CD4-positive, alpha-beta T cell treated with Interleukin-17A for 4 hours (primary cell): ENCODE results near the gene PCTP.

Source experiments
- DNase-seq: peaks from one replicate; pipeline ENCODE4 v3.0.0-alpha.2; 2020; ENCODE audit warnings: mixed read lengths

Gene PCTP

DNA sequence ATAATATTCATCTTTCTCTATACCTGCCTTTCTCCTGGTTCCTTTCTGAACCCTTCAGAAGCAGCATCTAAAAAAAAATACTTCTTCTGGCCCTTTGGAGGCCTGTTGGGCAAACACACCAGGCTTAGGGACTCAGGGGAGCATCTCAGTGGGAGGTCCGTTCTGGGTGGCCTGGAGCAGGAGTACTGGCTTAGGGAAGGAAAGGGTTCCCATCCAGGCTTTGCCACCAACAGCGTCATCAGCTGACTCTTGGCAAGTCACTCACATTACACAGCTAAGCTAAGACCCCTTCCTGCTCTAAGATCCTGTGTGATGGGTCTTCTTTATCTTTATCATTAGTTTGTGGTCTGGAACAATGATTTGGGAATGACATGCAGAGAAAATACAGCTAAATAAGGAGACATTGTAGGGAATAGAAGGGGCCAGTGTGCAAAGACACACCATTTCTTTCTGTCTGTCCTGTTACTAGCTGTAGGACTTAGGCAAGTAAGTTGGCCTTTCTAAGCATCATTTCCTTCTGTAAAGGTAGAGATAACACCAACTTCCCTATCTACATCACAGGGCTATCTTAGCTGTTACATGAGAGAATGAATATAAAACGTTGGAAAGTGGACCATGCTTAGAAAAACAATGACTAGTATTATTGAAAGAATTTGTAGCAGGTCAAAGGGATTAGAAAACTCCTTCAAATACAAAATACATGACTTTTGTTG lies 9.9 kb downstream of the PCTP start:
- no peak for DNase-seq

DNA sequence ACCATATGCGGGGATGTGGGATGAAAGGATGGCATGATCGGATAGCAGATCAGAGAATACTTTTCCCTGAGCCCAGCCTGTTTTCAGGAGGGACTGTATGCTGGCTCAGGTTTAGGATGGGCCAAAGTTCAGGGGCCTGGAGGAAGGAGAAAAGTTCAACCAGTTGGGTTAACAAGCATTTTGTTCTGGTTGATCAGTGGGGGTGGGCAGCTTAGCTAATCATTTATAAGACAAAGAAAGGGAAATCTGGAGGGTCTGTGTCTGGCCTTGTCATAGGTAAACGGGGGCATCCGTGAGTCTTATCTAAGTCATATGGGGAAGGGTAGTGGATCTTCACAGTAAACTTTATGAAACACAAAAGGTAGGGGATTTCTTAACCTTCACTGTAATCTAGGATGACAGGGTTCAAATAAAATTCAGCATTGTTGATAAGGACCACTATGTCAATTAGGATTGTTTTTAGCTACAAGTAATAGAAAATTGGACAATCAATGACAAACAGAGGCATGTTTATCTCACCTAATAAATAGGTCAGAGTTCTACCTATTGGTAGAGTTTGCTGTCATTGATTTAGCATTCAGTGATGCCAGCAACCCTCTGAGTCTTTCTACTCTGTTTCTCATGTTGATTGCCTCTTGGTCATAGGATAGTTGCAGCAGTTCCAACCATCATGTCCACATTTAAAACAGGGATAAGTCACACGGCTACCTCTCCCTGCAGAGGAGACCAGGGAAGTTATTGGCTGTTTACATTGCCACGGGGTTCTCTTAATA lies 11.4 kb downstream of the PCTP start:
- DNase-seq: no peak

DNA sequence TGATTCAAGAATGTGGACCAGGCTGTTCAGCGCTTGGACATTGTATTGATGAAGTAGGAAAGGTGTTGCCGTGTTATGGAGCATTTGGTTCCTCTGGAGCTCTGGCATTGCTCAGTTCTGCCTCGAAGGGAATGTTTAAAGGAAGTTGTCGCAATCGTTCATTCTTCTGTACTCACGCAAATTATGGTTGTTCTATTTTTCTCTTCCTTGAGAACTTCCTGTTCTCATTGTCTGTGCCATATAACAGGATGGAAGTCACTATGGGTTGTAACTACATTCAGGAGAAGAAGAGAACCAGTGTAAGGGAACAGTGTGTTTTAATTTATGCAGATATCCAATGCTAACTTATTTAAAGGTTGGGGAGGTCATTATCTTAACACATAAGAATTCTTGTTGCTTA lies 13.0 kb downstream of the PCTP start:
- DNase-seq: no peak

DNA sequence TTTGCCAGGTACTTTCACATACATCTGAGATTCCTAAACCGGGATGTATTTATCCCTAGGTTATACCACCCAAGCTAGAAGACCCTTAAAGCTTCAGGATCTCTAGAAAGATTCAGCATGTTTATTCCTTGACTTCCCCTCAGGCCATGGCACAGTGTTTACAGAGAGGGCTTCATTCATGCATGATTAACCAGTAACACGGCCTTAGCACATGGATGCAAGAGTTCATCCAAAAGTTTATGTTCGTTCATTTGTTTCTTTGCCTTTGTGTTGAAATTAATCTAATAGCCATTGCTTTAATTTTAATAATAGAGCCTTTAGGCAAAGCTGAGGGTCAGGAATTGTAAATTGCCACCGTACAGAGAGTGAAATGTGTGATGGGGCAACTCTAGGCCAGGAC lies 13.8 kb downstream of the PCTP start:
- DNase-seq: no peak

DNA sequence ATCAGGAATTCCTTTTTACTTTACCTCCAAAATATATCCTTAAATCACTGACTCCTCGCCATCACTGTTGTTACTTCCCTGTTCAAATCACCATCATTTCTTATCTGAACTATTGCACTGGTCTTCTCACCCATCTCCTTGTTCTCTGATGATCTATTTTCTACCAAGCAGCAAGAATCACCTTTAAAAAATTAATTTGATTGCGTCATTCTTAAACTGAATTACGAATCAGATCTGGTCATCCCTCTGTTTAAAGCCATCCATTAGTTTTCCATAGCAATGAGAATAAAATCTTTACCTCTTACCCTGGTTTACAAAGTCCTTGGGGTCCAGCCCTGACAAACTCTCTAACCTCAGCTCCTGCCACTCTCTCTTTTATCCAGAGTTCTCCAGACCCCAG lies 14.6 kb downstream of the PCTP start:
- DNase-seq: no peak

DNA sequence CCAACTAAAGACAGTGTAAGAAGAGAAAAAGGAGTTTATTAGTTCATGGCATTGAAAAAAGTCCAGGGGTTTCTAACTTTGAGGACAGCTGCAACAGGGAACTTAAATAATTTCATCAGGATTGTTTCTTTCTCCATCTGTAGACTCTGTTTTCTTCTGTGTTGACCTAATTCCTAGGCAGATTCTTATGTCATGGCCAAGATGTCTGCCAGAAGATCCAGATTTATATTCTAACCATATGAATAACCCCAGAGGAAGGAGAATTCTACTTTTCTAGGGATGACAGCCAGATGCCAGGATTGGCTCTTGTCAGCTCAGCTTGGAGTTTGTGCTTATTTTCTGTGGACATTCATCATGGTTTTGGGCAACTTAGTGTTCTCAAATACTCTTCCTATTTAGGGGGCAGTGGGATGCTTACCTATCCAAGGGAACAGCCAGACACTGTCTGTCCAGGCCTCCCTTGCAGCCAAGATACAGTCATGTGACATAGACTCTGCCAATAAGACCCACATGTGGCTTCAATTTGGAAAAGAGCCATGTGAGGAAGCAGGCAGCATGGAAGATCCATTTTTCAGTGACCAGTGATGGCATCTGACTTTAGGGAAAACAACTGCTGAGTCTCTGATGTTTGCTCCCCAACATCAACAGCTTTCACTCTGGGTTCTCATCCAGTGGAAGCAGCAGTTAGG lies 18.2 kb downstream of the PCTP start:
- no peak for DNase-seq

DNA sequence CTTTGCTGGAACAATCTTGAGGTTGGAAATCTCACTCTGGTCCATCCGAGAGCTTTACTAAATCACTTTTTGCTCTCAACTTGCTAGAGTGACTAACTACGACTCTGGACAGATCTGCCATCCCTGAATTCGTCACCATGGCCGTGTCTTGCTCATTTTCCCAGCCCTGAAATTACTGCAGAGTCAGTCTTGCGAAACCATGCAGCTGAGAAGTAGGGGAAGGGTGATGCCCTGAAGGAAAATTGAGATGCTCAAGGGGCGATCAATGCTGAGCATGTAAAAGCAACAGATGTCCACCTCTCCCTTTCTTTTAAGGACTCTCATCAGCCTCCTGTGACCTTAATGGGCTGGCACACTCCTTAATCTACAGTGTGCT lies 18.8 kb downstream of the PCTP start:
- no peak for DNase-seq

DNA sequence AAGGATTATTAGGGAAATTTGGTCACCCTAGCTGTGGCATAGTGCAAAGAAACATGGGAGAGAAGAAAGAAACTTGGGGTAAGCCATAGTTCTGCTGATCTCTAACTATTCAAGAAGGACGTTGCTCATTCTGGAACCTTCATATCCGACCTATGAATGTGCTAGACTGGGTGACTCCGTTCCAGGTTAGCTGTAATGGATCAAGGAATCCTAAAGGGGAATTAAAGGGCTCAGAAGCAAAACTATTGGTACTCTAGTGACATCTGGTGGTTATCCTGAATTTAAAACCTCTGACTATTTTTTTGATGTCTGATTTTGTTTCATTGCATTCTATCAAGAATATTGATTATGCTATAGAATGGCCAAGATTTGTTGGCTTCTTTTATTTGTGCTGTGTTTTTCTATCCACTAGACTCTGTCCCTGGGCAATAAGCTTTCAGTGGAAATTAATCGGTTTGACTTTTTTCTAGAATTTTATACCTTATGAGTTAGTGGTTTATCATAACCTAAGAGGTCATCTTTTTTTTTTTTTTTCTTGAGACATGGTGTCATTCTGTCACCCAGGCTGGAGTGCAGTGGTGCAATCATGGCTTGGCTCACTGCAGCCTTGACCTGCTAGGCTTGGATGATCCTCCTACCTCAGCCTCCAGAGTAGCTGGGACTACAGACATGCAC lies 19.5 kb downstream of the PCTP start:
- DNase-seq: no peak

DNA sequence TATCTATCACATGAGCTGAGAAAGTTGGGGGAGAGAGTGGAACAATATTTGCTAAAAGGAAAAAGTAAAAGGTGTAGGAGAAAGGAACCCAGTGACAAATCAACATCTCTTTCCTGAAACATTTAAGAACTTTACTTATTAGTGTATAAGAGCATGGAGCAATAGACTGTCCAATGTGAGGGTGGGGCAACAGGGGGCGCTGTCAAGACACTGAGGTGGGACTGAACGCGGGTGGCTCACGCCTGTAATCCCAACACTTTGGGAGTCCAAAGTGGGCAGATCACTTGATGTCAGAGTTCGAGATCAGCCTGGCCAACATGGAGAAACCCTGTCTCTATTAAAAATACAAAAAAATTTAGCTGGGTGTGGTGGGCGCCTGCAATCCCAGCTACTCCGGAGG lies 21.2 kb downstream of the PCTP start:
- no peak for DNase-seq

DNA sequence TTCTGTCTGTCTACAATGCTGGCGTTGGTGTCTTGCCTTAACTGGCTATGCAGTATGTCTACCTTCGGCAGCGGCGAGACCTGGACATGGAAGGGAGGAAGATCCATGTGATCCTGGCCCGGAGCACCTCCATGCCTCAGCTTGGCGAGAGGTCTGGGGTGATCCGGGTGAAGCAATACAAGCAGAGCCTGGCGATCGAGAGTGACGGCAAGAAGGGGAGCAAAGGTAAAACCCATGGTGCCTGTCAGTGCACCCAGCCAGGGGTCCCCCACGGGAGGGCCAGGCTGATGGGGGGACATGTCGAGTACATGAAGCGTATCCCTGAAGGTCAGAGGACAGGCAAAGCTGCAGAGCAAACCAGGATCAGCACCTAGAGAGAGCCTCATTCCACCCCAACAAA lies 22.8 kb downstream of the PCTP start:
- DNase-seq: no peak

DNA sequence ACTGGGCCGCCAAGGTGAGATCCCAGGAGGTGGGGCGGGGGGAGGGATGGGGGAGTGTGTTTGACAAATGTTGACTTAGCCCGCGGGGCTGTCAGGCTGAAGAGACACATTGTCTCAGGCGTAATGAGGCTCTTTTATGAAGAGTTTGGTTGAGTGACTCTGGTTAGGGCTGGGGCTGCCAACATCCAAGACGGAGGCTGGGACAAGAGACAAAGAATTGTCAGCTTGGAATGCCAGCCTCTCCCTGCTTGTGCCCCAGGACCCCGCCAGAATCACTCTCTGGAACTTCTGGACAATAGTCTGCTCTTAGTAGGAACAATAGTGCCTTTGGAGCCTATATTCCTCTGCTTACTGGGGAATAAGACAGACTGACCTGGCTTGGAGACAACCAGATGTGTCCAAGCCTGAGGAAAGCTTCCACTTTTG lies 24.0 kb downstream of the PCTP start:
- DNase-seq: no peak

DNA sequence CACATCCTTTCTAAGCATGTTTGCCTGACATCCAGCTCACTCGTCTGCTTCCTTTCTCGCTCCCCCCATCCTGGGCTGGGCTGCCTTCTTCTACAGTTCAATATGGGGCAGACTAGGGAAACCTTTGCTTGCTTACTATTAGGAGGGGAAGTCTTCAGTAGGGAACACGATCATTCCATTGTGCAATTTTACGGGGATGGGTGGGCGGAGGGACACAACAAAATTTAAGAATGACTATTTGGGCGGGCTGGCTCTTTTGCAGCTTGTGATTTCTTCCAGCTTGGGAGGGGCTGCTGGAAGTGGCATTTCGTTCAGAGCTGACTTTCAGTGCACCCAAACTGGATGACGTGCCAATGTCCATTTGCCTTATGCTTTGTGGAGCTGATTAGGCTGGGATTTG lies 25.4 kb downstream of the PCTP start:
- DNase-seq: no peak

DNA sequence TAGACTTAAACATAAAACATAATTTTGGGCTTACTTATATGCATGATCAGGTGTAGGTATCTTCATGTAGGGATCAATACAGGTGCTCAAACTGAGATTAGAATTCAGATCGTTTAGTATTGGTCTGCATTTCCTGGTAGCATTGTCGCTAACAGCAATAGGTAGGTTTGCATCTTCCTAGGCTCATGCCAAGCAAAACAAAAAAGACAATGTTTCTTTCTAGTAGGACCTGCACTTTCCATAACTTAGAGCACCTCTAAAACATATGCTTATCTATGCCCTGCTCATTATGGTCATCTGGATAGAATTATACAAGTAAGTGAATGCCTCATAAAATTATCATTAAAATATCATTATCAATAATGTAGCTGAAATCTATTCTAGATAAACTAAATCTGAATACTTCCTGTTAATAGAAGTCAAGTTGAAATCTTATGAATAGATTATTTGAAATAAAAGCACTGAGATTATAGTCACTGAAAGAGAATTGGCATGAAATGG lies 26.7 kb downstream of the PCTP start:
- DNase-seq: no peak

DNA sequence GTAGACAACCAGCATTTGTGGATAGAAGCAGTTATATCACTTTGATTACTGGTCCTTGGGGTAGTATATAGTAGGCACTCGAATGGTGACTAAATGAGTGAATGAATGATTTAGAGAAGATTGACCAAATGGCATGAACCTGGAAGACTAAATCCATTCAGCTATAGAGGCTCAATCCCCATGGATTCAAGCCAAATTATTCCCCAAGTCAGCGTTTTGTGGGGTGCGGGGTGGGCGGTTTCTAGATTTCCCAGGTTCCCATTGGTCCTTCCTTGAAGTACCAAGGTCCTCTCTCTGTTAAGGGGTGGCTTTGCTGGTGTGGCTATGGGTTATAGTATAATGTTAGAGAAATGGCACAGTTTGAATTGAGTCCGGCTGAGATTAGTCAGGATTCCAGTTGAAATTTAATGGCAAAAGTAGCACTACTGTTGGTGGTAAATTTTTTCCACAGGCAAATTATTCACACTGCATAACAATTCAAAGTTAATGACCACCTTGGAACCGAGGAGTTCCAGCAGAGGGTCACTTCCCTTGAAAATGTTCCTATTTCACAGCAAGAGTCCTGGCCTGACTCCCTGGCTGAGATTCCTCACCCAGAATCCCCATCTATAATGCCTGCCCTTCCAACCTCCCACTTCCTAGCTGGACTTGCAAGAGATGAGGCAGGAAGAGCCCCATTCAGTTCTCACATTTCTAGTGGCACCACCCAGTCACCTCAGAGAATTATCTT lies 27.7 kb downstream of the PCTP start:
- DNase-seq: no peak

DNA sequence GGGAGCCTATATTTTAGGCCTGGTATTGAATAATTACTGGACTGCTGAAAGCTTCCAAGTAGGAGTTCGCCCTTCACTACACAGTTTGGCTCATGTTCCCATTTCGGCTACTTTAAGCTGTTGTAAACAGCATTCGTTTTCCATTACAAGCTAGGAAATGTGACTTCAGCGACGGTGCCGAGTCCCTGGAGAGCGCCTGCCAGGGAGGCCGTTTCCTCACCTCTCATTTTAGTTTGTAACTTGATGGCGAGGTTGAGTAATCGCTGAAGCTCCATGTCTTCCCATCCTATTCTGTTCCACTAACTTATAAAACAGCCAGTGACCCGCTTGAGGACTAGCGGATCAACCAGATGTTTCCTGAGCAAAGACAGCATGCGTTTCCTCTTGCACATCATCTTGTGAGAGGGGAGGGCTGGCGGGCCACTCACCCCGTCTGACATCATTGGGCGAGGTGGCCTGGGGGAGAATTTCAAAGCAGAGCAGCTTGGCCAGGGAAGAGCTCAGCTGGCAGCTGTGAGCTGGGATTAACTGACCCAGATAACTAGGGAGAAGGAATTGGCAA lies 32.9 kb downstream of the PCTP start:
- no peak for DNase-seq

DNA sequence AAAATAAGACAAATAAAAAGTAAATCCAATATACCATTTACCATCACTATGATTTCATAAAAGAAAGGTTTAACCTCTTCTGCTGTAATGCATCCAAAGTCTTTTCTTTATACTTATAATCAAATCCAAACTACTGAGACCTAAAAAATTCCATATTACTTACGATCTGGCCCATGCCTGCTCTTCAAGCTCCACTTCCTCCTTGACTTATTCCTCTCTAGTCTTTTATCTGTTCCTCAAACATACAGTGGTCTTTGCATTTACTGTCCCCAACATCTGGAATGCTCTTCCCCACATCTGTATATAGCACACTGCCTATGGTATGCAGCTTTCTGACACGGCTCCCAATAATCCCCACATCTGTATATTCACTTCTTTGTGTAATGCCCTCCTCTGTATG lies 33.8 kb downstream of the PCTP start:
- no peak for DNase-seq

DNA sequence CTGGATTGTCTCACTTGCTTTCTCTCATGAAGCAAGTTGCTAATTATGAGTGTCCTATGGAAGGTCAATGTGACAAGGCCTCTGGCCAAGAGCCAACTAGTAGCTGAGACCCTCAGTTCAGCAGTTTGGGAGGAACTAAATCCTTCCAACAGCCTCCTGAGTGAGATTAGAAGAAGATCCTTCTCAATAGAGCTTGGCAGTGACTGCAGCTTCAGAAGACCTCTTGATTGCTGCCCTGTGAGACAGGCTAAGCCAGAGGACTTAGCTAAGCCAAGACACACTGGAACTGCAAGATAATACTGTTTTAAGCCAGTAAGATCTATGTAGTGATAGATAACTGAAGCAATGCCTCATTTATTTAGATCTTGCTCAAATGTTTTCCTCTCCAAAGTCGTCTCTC lies 34.3 kb downstream of the PCTP start:
- DNase-seq: no peak

DNA sequence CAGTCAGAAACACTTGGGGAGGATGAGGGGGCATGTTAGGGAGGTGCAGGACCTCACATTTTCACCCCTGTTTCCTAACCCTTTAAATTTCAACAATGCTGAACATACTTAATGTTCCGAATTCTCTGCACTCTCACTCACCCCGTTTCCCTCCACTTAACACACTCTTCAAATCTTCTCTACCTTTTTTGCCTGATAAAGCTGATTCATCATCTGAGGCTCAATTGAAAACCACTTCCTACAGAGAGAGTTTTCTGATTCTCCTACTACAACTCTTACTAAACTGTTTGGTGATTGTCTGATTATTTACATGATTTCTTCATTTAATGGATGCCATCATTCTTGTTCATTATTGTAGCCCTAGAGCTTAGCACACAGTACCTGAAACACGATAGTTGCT lies 42.4 kb downstream of the PCTP start:
- DNase-seq: no peak

DNA sequence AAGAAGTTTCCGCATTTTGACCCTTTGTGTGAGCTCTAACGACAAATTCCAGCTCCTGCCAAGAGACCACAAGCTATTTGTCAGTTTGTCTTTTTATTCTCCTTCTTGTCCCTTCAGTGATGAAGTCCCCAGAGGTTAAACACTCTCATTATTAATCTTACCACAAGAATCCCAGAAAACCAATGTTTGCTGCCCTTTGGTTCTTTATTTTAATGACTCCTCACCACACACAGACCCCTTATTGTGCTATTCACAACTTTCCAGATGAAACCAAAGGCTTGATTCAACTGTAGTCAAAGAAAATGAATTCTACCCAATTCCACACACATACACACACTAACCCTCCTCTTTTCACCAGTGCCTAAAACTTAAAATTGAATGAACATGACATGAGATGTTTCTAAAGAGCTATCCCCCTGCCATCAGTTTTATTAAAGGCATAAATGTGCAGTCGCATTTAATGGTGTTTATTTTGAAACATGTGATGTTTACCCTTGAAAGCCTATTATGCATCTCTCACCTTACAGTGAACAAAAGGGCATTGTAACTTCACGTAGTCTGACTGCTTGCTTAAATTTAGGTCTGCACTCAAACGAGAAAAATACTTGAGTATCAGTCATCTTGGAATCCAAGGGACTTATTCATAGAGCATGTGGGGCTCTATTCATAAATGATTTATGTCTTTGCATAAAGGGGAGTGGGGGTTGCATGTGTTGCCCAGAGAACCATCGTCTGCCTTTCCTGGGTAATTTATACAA lies 44.1 kb downstream of the PCTP start:
- DNase-seq: no peak

DNA sequence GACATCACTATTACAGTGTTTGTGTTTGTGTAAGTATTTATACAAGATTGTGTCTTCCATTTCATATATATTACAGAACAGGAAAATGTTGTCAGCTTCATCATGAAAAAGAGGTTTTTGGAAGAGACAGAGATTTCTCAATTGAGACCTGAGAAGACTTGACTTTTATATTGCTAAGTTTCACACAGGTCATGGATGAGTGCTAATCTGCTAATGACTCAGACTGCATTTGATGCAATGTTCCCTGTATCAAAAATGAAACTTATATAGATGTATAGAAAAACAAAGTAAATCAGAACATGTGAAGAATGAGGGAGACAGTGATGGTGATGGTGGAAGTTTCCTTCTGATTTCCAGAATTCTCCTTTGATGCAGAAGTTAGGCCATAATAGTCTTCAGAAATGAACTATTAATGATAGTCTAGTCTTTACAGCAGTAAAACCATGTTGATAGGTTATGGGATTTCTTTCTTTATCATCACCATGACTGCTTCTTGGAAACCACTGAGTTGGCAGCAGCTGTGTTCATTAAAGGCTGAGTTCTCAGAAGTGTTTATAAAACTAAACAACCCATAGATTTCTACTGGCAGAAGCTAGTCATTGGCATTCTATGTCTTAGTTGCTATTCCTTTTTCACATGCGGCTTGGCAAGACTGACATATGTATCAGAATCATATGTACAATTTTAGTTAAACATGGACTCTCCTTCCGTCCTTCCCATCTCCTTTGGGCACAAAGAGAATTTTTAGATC lies 56.1 kb downstream of the PCTP start:
- no peak for DNase-seq

DNA sequence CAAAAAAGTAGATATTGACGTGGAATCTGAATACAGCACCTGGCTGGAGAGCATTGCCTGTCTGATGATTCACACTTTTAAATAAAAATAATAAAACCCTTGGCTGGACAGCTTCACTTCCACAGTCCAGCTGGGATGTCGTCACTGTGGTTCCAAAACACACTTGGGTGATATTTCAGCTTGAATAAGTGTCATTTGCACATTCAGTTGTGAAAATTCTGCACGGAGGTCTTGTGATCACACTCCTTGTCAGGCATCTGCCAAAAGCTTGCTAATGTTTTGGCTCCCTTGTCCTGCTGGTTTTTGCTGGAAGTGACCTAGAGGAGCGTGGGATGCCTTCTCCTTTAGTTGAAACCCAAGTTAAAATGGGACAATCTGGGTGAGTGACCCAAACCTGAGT lies 60.7 kb downstream of the PCTP start:
- no peak for DNase-seq
